AG10803 (cell line): ENCODE measurements around the gene FEN1.

Experiments used
- DNase-seq: peaks from one replicate; pipeline ENCODE4 v3.0.0; 2010; ENCODE audit warnings: low read depth
- H3K4me3 ChIP-seq: 2 replicates; pipeline ENCODE4 v1.5.1; 2011; ENCODE audit warnings: mild to moderate bottlenecking, low read length, control low read depth
- CTCF ChIP-seq: conservative IDR thresholded peaks from 2 replicates; pipeline ENCODE4 v1.5.1; 2011; ENCODE audit warnings: mild to moderate bottlenecking, low read length, control low read depth, inconsistent platforms

FEN1 gene, protein sequence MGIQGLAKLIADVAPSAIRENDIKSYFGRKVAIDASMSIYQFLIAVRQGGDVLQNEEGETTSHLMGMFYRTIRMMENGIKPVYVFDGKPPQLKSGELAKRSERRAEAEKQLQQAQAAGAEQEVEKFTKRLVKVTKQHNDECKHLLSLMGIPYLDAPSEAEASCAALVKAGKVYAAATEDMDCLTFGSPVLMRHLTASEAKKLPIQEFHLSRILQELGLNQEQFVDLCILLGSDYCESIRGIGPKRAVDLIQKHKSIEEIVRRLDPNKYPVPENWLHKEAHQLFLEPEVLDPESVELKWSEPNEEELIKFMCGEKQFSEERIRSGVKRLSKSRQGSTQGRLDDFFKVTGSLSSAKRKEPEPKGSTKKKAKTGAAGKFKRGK

GRCh38 chr11:61792310-61793082 is at the start of gene FEN1, which contains the start of gene TMEM258:
Gene FEN1 (plus strand): TSS chr11:61792911. CDS start chr11:61795362, 2,451 bp downstream.
Gene TMEM258 (minus strand): TSS chr11:61792599. CDS start chr11:61792558, 41 bp downstream.
- no peak for TF ChIP-seq CTCF
- DNase-seq, result peak; percentile 93
- peak within 1 kb of the TSS; percentile 100 for H3K4me3 ChIP-seq

GRCh38 chr11:61743486-61744095 is 49.1 kb upstream of the FEN1 start:
- no peak overlapping the region for H3K4me3 ChIP-seq
- DNase-seq, result no peak
- TF ChIP-seq CTCF, result no peak

GRCh38 chr11:61744181-61744580 is 48.5 kb upstream of the FEN1 start:
- DNase-seq, result no peak
- no peak for TF ChIP-seq CTCF
- H3K4me3 ChIP-seq, result no peak overlapping the region

DNA sequence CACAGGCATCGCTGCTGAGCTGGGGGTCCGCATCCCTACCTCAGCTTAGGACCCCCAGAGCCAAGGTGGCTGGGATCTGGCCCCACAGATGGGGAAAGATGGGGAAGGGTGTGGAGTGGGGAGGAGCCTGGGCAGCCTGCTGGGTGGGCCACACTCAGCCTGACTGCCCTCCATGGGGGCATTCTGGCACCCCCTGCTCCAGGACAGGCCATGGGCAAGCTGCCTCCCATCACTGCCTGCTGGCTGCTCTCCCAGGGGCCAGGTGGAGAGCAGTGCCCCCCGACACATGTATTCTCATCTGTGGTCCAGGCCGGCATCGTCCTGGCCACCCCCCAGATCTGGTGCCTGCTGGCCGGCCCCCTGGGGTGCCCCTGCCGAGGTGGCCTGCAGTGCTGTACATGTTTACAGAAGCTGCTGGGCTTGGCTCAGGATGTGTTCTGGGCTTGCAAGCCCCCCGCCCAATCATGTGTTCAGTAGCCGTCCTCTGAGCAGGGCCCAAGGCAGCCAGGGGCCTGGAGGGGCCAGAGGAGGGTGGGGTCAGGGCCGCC is 48.0 kb upstream of the FEN1 start:
- no peak for DNase-seq
- no peak for TF ChIP-seq CTCF
- H3K4me3 ChIP-seq, result no peak overlapping the region

GRCh38 chr11:61745781-61746441 is 46.8 kb upstream of the FEN1 start:
- H3K4me3 ChIP-seq, result no peak overlapping the region
- no peak for TF ChIP-seq CTCF
- DNase-seq, result no peak

- no peak for TF ChIP-seq CTCF
- DNase-seq, result no peak
- no peak overlapping the region for H3K4me3 ChIP-seq
Measured at GRCh38 chr11:61746442-61747191, 46.1 kb upstream of the FEN1 start.
